Measurements from ENCODE around the gene PPIB.

PPIB gene

DNA sequence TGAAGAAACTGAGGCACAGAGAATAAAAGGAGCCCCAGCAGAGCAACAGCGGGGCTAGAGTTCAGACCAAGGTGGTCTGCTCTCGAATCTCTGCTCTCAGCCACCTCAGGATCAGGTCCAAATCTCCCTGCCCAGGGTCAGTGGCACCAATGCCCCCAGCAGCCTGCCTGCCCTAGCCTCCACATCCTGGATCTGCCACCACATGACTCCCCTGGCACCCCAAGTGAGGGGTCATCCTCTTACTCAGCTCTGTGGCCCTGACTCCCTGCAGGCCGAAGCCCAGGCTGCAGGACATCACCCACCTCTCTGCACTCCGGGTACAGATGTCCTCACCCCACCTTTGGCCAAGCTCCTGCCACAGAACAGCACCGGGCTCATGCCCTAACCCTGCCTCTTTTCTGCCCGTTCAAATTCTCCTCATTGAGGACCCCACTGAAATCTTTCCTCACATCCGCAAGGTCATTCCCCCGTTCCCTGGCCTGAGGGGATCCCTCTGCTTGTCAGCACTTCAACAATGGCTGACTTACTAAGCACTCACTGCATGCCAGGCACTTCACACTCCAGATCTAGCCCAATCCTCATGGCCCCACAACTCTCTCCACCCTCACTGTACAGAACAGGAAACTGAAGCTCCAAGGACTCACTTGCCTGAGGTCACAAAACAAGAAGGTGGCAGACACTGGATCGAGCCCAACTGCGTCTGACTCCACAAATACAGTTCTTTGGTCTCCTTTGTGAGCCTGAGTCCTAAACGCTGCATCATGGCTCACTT lies 4.3 kb downstream of the PPIB start:
- in situ Hi-C loops (cut with HindIII; ENCODE audit: low sequenced_read_pairs): no loop called here
- no peak for DNase-seq (ENCODE audit: low read depth)
- TF ChIP-seq, protein P1, sequence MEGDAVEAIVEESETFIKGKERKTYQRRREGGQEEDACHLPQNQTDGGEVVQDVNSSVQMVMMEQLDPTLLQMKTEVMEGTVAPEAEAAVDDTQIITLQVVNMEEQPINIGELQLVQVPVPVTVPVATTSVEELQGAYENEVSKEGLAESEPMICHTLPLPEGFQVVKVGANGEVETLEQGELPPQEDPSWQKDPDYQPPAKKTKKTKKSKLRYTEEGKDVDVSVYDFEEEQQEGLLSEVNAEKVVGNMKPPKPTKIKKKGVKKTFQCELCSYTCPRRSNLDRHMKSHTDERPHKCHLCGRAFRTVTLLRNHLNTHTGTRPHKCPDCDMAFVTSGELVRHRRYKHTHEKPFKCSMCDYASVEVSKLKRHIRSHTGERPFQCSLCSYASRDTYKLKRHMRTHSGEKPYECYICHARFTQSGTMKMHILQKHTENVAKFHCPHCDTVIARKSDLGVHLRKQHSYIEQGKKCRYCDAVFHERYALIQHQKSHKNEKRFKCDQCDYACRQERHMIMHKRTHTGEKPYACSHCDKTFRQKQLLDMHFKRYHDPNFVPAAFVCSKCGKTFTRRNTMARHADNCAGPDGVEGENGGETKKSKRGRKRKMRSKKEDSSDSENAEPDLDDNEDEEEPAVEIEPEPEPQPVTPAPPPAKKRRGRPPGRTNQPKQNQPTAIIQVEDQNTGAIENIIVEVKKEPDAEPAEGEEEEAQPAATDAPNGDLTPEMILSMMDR (IDR thresholded peaks at IDR 0.05; ENCODE audit: low read depth, low read length, missing control alignments): no peak
- H3K4me3 ChIP-seq (ENCODE audit: low read depth, low read length): no peak overlapping the region

DNA sequence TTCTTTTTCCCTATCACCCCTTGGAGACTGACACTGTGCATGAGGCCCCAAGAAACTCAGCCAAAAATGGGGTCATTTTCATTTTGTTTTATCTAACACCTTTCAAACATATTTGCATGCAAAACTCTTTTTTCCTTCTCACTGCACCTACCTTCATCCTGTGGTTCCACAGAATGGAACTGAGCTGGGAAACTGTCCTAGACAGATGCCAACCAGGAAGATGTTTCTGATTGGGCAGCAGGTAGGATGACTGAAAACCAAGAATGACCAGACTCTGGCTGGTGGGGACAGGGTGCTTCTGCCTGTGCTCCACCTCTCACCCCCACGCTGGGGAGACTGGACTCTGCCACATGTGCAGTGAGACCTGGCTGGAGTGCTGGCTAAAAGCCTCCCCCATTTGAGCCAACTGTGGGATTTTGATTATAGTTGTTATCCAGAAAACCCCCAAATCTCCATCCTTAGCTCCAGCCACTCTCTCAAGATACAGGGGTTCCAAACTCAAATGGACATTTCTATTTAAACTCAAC lies 5.2 kb downstream of the PPIB start:
- in situ Hi-C loops (cut with HindIII; ENCODE audit: low sequenced_read_pairs): no loop called here
- DNase-seq (ENCODE audit: low read depth): no peak
- TF ChIP-seq, protein P1 (IDR thresholded peaks at IDR 0.05; ENCODE audit: low read depth, low read length, missing control alignments): no peak
- no peak overlapping the region for H3K4me3 ChIP-seq (ENCODE audit: low read depth, low read length)

DNA sequence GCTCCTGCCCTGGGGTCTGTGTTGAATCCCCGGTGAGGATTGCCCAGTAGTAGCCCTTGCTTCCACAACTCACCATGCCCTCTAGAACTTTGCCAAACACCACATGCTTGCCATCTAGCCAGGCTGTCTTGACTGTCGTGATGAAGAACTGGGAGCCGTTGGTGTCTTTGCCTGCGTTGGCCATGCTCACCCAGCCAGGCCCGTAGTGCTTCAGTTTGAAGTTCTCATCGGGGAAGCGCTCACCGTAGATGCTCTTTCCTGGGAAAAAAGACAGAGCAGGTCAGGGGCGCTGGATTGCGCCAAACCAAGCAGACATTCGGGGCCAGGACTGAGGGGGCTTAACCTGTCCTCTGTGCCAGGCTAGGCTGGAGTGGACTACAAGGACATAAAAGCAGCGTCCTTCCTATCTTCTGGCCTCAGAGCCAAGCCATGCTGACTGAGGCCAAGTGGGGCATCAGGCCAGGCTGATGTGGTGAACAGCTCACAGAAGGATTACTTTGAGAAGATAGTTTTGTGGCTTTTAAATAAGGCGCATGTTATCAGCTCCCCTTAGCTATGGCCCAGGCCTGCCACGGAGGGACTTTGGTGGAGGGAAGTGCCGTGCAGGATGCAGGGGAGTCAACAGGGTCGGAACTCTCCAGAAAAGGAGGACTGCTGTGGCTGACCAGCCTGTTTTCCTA lies 6.0 kb downstream of the PPIB start:
- in situ Hi-C loops (cut with HindIII; ENCODE audit: low sequenced_read_pairs): no loop called here
- no peak for DNase-seq (ENCODE audit: low read depth)
- no peak overlapping the region for H3K4me3 ChIP-seq (ENCODE audit: low read depth, low read length)
- TF ChIP-seq, protein P1 (IDR thresholded peaks at IDR 0.05; ENCODE audit: low read depth, low read length, missing control alignments): no peak

DNA sequence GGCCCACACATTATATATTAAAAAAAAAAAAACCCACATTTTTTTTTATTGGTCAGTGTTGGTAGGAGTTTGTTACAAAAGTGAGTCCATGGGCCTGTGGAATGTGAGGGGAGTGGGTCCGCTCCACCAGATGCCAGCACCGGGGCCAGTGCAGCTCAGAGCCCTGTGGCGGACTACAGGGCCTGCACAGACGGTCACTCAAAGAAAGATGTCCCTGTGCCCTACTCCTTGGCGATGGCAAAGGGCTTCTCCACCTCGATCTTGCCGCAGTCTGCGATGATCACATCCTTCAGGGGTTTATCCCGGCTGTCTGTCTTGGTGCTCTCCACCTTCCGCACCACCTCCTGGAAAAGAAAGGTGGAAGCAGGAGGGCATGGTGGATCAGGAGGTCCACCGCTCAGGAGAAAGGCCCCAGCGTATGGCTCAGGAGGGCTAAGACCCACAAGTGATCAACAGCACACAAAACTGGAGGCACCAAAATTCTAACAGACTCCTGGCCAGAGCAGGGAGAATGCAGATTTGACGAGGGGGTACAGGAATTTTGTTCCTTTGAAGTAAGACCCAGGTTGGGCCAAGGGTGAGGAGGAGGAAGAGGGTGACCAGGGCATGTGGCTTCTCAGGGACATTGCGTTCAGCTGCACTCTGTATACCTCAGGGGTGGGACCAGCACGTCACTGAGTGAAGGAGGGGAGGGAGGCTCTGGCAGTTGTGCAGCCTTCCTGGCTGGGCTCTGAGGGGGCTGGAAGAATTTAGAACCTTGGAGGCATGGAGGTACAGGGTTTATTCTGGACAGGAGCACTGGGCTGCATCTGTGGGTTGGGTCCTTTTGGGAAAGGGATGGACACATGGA lies 6.8 kb downstream of the PPIB start:
- in situ Hi-C loops (cut with HindIII; ENCODE audit: low sequenced_read_pairs): no loop called here
- TF ChIP-seq, protein P1 (IDR thresholded peaks at IDR 0.05; ENCODE audit: low read depth, low read length, missing control alignments): no peak
- H3K4me3 ChIP-seq (ENCODE audit: low read depth, low read length): no peak overlapping the region
- no peak for DNase-seq (ENCODE audit: low read depth)

DNA sequence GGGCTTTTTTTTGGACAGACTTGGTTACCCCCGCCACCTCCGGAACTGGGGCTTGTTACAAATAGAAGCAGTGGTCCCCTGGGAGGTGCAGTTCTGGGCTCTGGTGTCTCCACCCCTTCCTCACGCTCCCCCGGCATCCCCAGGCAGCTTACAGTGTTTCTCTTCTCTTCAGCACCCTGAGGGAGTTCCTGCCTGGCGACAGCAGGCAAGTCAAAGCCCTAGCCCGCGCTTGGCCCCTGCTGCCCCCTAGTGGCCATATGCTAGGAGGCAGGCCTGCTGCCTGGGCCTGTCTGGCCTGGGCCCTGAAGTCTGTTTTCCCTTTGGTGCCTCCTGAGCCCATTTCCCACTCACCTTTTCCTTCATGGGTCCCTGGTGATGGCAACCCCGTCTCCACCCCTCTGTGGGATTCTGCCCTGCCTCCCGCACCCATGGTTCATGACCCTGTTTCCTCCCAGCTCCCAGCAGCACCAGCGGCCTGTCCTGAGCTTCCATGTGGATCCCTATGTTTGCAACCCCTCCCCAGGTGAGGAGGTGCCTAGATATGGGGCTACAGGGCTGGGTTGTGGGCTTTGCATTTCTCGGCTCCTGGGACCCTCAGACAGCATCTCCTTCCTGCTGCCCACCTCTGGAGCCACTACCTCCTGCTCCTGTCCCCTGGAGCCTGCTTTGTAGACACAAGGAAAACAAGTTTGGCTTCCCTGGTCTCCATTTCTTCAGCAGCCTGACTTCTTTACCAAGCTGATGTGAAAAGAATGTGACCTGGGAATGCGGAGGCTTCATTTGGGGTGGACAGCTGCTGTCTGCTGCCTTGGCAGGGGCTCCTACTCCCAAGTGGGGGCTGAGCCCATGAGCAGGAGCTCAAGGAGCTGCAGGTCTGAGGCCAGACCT lies 9.1 kb downstream of the PPIB start:
- in situ Hi-C loops (cut with HindIII; ENCODE audit: low sequenced_read_pairs): no loop called here
- TF ChIP-seq, protein P1 (IDR thresholded peaks at IDR 0.05; ENCODE audit: low read depth, low read length, missing control alignments): peak; percentile 99
- H3K4me3 ChIP-seq (ENCODE audit: low read depth, low read length): no peak overlapping the region
- peak; percentile 52 for DNase-seq (ENCODE audit: low read depth)

All from astrocyte of the cerebellum (primary cell).